ENCODE results near the gene ADGRG6.

DNA sequence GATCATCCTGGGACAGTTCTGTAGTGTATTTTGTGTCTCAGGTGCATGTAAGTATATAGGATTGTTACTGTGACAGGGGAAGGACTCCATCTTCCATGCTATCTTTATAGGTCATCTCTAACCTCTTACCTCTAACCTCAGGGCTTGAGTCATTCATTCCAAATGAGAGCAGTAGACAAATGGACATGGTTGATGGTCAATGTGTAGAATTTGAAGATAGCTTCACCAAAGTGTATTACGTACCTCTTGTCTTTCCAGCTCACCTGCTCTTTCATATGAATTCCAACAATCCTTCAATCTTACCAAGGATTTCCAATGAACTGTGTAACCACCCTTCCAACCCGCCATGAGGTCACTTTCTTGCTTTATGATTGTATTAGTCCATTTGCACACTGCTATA lies 8.7 kb upstream of the ADGRG6 start:
- TF ChIP-seq, protein P1, sequence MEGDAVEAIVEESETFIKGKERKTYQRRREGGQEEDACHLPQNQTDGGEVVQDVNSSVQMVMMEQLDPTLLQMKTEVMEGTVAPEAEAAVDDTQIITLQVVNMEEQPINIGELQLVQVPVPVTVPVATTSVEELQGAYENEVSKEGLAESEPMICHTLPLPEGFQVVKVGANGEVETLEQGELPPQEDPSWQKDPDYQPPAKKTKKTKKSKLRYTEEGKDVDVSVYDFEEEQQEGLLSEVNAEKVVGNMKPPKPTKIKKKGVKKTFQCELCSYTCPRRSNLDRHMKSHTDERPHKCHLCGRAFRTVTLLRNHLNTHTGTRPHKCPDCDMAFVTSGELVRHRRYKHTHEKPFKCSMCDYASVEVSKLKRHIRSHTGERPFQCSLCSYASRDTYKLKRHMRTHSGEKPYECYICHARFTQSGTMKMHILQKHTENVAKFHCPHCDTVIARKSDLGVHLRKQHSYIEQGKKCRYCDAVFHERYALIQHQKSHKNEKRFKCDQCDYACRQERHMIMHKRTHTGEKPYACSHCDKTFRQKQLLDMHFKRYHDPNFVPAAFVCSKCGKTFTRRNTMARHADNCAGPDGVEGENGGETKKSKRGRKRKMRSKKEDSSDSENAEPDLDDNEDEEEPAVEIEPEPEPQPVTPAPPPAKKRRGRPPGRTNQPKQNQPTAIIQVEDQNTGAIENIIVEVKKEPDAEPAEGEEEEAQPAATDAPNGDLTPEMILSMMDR (IDR thresholded peaks at IDR 0.05; ENCODE audit: low read length) = no peak
- TF ChIP-seq EZH2 (IDR thresholded peaks at IDR 0.05; ENCODE audit: borderline replicate concordance, low read length) = no peak

Measured in OCI-LY1 (cell line).